ENCODE measurements around the gene MB. TPM values are rescaled to one million over a fixed set of nuclear protein-coding genes. Genes with fewer than 3 reads are reported as not detected.

MB gene
- total and polyA plus RNA-seq, 5 donors = 7,621 to 14,884 (median 10,770) TPM

DNA sequence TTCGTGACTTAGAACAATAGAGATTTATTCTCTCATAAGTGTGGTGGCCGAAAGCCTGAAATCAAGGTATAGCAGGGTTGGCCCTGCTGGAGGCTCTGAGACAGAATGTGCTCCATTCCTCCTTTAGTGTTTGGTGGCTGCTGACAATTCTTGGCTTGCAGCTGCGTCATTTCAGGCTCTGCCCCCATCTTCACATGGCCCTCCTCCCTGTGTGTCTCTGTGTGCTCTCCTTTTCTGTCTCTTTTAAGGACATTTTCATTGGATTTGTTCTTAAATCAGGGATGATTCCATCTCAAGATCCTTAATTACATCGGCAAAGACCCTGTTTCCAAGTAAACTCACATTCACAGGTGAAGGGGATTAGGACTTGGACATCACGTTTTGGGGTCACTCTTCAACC is 20.9 kb upstream of the MB start:
- 31% methylated on average over 5 of the region's 5 CpGs for WGBS
- intact Hi-C loops (cut with DNase I) = loop anchor here in 3 of 4 donors (5.0 to 10.0 kb wide), 4 partner anchors 107 to 487 kb away; no protein-coding TSS in a partner anchor
- DNase-seq = peak in 1 of 3 donors; percentile 67
- peak; percentile 38 to 52 for ATAC-seq
- Histone ChIP-seq H3K9me3 (ENCODE audit: control insufficient read depth, low read length) (no peaks in the 10 kb centered on the region), H3K27me3 (ENCODE audit: control insufficient read depth, insufficient read depth) (no peaks in the 10 kb centered on the region), H3K4me3 (ENCODE audit: low read length) (no peak overlapping the region), H3K27ac (ENCODE audit: low read length) (peak overlapping the region; percentile 89), H3K4me1 (ENCODE audit: control insufficient read depth, insufficient read depth, low read length) (peaks cover 22% of the 10 kb centered on the region)

- peaks cover 16% of the 10 kb centered on the region for H3K4me1 ChIP-seq (ENCODE audit: control insufficient read depth, insufficient read depth, low read length)
- intact Hi-C loops (cut with DNase I) = loop anchor here in 3 of 4 donors (5.0 to 10.0 kb wide), 4 partner anchors 108 to 488 kb away; no protein-coding TSS in a partner anchor
- no peaks in the 10 kb centered on the region for H3K27me3 ChIP-seq (ENCODE audit: control insufficient read depth, insufficient read depth)
- no peaks in the 10 kb centered on the region for H3K9me3 ChIP-seq (ENCODE audit: control insufficient read depth, low read length)
- DNase-seq (no peak), ATAC-seq (no peak)
- no peak overlapping the region for H3K4me3 ChIP-seq (ENCODE audit: low read length)
- 86% methylated on average over 5 of the region's 5 CpGs for WGBS
- peak overlapping the region; percentile 89 for H3K27ac ChIP-seq (ENCODE audit: low read length)
Measured at GRCh38 chr22:35637254-35637653, 20.1 kb upstream of the MB start.

- H3K27ac ChIP-seq (ENCODE audit: low read length) = no peak overlapping the region
- intact Hi-C loops (cut with DNase I) = loop anchor here in 3 of 4 donors (5.0 to 10.0 kb wide), 4 partner anchors 110 to 490 kb away; no protein-coding TSS in a partner anchor
- ATAC-seq (no peak), DNase-seq (no peak)
- no peak overlapping the region for H3K4me3 ChIP-seq (ENCODE audit: low read length)
- 93% methylated on average over 3 of the region's 3 CpGs for WGBS
- H3K9me3 ChIP-seq (ENCODE audit: control insufficient read depth, low read length) = no peaks in the 10 kb centered on the region
- H3K4me1 ChIP-seq (ENCODE audit: control insufficient read depth, insufficient read depth, low read length) = peaks cover 14% of the 10 kb centered on the region
- H3K27me3 ChIP-seq (ENCODE audit: control insufficient read depth, insufficient read depth) = no peaks in the 10 kb centered on the region
Measured at GRCh38 chr22:35634943-35635540, 17.9 kb upstream of the MB start.

DNA sequence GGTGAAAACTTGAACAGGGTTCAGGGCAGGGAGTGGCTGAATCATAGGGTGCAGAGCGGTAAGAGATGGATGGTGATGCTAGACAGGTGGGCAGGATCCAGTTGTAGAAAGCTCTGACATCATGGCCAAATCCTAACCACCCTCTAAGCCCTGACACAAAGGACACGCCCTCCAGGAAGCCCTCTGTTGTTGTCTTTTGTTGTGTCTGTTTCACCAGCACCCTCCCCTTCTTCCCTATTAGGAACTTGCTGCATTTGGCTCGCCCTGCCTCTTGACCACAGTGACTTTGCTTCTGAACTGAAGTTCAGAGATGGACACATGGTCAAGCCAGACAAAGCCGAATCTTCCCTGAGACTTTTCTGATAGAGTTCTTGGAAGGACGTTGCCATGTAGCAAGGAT is 16.9 kb upstream of the MB start:
- intact Hi-C loops (cut with DNase I) = loop anchor here in 2 of 4 donors (10.0 kb wide), 3 partner anchors 111 to 491 kb away; no protein-coding TSS in a partner anchor
- H3K9me3 ChIP-seq (ENCODE audit: control insufficient read depth, low read length) = no peaks in the 10 kb centered on the region
- no peaks in the 10 kb centered on the region for H3K27me3 ChIP-seq (ENCODE audit: control insufficient read depth, insufficient read depth)
- ATAC-seq (no peak), DNase-seq (no peak)
- WGBS = 80% methylated on average over 5 of the region's 5 CpGs
- peaks cover 11% of the 10 kb centered on the region for H3K4me1 ChIP-seq (ENCODE audit: control insufficient read depth, insufficient read depth, low read length)
- H3K4me3 ChIP-seq (ENCODE audit: low read length) = no peak overlapping the region
- H3K27ac ChIP-seq (ENCODE audit: low read length) = no peak overlapping the region

GRCh38 chr22:35633520-35633919 is 16.4 kb upstream of the MB start:
- intact Hi-C loops (cut with DNase I) = loop anchor here in 2 of 4 donors (10.0 kb wide), 3 partner anchors 111 to 491 kb away; no protein-coding TSS in a partner anchor
- Histone ChIP-seq H3K27ac (ENCODE audit: low read length) (no peak overlapping the region), H3K4me1 (ENCODE audit: control insufficient read depth, insufficient read depth, low read length) (peaks cover 8% of the 10 kb centered on the region), H3K4me3 (ENCODE audit: low read length) (no peak overlapping the region), H3K9me3 (ENCODE audit: control insufficient read depth, low read length) (no peaks in the 10 kb centered on the region), H3K27me3 (ENCODE audit: control insufficient read depth, insufficient read depth) (no peaks in the 10 kb centered on the region)
- DNase-seq (no peak), ATAC-seq (no peak)
- 95% methylated on average over 18 of the region's 18 CpGs for WGBS

DNA sequence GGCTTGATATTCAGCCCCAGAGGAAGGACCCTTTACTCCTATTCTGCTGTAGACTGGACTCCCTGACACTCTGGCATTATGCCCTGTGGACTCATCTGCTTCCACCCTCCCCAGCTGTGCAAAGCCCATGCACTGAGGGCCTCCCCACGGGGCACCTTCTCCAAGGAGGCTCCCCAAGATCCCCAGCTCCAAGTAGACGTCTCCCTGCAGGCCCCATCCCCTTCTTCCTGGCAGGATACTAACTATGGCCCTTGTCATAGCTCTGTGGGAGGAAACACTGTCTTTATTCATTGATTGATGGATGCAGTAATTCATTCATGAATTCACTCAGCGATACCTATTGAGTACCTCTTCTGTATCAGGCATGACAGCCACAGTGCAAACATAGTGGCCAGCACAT is 15.8 kb upstream of the MB start:
- DNase-seq (no peak), ATAC-seq (no peak)
- H3K4me3 ChIP-seq (ENCODE audit: low read length) = no peak overlapping the region
- WGBS = 75% methylated on average over 3 of the region's 3 CpGs
- peaks cover 5% of the 10 kb centered on the region for H3K4me1 ChIP-seq (ENCODE audit: control insufficient read depth, insufficient read depth, low read length)
- no peaks in the 10 kb centered on the region for H3K27me3 ChIP-seq (ENCODE audit: control insufficient read depth, insufficient read depth)
- intact Hi-C loops (cut with DNase I) = loop anchor here in 2 of 4 donors (10.0 kb wide), 3 partner anchors 112 to 492 kb away; no protein-coding TSS in a partner anchor
- H3K9me3 ChIP-seq (ENCODE audit: control insufficient read depth, low read length) = no peaks in the 10 kb centered on the region
- no peak overlapping the region for H3K27ac ChIP-seq (ENCODE audit: low read length)

DNA sequence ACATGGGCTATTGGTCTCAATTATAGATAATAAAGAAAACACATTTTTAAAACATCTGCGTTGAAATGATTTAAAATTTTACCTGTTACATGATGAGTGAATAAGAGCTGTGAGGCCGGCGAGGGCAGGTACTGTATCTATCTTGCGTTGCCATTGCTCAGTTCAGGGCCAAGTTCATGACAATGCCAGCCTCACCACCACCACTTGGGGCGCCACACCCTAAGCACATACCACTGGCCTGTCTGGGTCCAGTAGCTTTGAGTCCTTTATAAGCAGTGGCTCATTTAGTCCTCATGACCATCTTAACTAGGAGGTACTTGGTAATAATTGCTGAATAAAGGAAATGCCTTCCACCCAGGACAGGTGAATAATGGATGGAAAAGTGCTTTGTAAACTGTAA is 14.5 kb upstream of the MB start:
- Histone ChIP-seq H3K4me1 (ENCODE audit: control insufficient read depth, insufficient read depth, low read length) (no peaks in the 10 kb centered on the region), H3K27me3 (ENCODE audit: control insufficient read depth, insufficient read depth) (no peaks in the 10 kb centered on the region), H3K9me3 (ENCODE audit: control insufficient read depth, low read length) (no peaks in the 10 kb centered on the region), H3K27ac (ENCODE audit: low read length) (no peak overlapping the region), H3K4me3 (ENCODE audit: low read length) (no peak overlapping the region)
- intact Hi-C loops (cut with DNase I) = loop anchor here in 2 of 4 donors (10.0 kb wide), 3 partner anchors 113 to 493 kb away; no protein-coding TSS in a partner anchor
- peak in 2 of 3 donors; percentile 58 to 71 for DNase-seq
- ATAC-seq = no peak
- 77% methylated on average over 5 of the region's 5 CpGs for WGBS

DNA sequence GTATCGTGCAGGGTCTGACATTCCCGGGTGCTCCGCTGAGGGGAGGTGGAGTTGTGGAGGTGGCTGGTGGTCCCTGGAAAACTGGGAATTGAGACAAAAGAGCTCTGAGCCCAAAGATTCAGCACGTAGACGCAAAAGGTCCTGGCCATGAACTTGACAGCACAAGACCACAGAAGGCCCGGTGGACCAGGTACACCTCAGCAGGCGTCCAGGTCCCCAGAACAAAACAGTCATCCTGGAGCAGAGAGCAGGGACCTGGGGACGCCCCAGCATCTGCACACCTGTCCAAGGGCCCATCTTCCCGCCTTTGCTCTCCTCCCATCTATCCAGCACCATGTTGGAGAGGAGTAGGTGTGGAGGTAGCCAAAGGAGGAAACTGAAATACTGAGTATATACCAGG is 13.8 kb upstream of the MB start:
- H3K27ac ChIP-seq (ENCODE audit: low read length) = no peak overlapping the region
- no peaks in the 10 kb centered on the region for H3K4me1 ChIP-seq (ENCODE audit: control insufficient read depth, insufficient read depth, low read length)
- intact Hi-C loops (cut with DNase I) = loop anchor here in 2 of 4 donors (10.0 kb wide), 3 partner anchors 114 to 494 kb away; no protein-coding TSS in a partner anchor

DNA sequence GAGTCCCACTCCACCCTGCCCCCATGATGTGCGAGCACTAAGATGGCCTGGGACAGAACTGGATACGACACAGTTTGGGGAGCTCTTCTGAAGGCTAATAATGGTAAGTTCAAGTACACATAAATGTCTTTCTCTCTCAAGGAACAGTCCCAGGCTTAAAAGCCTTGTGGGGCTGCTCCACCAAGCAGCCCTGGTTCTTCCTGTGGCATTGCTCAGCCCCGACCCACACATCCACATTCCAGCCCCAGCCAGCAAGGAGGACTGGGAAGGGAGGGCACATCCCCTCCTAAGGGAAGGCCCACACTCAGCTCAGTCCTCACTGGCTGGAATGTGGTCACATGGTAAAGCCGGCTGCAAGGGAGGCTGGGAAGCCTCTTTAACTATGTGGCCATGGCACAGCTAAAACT is 13.3 kb upstream of the MB start:
- H3K4me1 ChIP-seq (ENCODE audit: control insufficient read depth, insufficient read depth, low read length) = no peaks in the 10 kb centered on the region
- no peak overlapping the region for H3K27ac ChIP-seq (ENCODE audit: low read length)
- H3K27me3 ChIP-seq (ENCODE audit: control insufficient read depth, insufficient read depth) = no peaks in the 10 kb centered on the region
- 74% methylated on average over 4 of the region's 4 CpGs for WGBS
- intact Hi-C loops (cut with DNase I) = loop anchor here in 2 of 4 donors (10.0 kb wide), 3 partner anchors 114 to 494 kb away; no protein-coding TSS in a partner anchor
- no peak for ATAC-seq
- no peak for DNase-seq
- no peak overlapping the region for H3K4me3 ChIP-seq (ENCODE audit: low read length)
- no peaks in the 10 kb centered on the region for H3K9me3 ChIP-seq (ENCODE audit: control insufficient read depth, low read length)

More for the DNA sequence above, 13.8 kb upstream of the MB start:
- no peaks in the 10 kb centered on the region for H3K27me3 ChIP-seq (ENCODE audit: control insufficient read depth, insufficient read depth)
- 99% methylated on average over 9 of the region's 9 CpGs for WGBS
- DNase-seq = no peak
- no peaks in the 10 kb centered on the region for H3K9me3 ChIP-seq (ENCODE audit: control insufficient read depth, low read length)
- no peak for ATAC-seq
- H3K4me3 ChIP-seq (ENCODE audit: low read length) = no peak overlapping the region

GRCh38 chr22:35629406-35630216 is 12.5 kb upstream of the MB start:
- WGBS = 30% methylated on average over 9 of the region's 9 CpGs
- no peaks in the 10 kb centered on the region for H3K9me3 ChIP-seq (ENCODE audit: control insufficient read depth, low read length)
- no peaks in the 10 kb centered on the region for H3K4me1 ChIP-seq (ENCODE audit: control insufficient read depth, insufficient read depth, low read length)
- H3K4me3 ChIP-seq (ENCODE audit: low read length) = no peak overlapping the region
- intact Hi-C loops (cut with DNase I) = loop anchor here (5.0 to 10.0 kb wide), 7 partner anchors 113 to 495 kb away; no protein-coding TSS in a partner anchor
- peak; percentile 77 to 83 (median 80) for DNase-seq
- H3K27me3 ChIP-seq (ENCODE audit: control insufficient read depth, insufficient read depth) = no peaks in the 10 kb centered on the region
- peak; percentile 18 to 61 for ATAC-seq
- H3K27ac ChIP-seq (ENCODE audit: low read length) = peak overlapping the region; percentile 7

GRCh38 chr22:35628732-35629131 is 11.6 kb upstream of the MB start:
- intact Hi-C loops (cut with DNase I) = loop anchor here in 2 of 4 donors (5.0 to 10.0 kb wide), 4 partner anchors 114 to 494 kb away; no protein-coding TSS in a partner anchor
- Histone ChIP-seq H3K4me1 (ENCODE audit: control insufficient read depth, insufficient read depth, low read length) (no peaks in the 10 kb centered on the region), H3K27me3 (ENCODE audit: control insufficient read depth, insufficient read depth) (no peaks in the 10 kb centered on the region), H3K27ac (ENCODE audit: low read length) (no peak overlapping the region), H3K4me3 (ENCODE audit: low read length) (no peak overlapping the region), H3K9me3 (ENCODE audit: control insufficient read depth, low read length) (no peaks in the 10 kb centered on the region)
- DNase-seq = no peak
- ATAC-seq = no peak
- 93% methylated on average over 3 of the region's 3 CpGs for WGBS
